ENCODE measurements around the gene NAA10.

- no peak for TF ChIP-seq POLR2AphosphoS5 (IDR thresholded peaks at IDR 0.05; ENCODE audit: low read depth, low read length)
- no peak for TF ChIP-seq POLR2A (IDR thresholded peaks at IDR 0.05; ENCODE audit: low read depth, low read length)
- no peak for TF ChIP-seq TAF1 (IDR thresholded peaks at IDR 0.05; ENCODE audit: borderline replicate concordance, low read depth, low read length)
These were observed 23.8 kb upstream of the NAA10 start for GRCh38 chrX:153958605-153959004.

Data from GM12892 (cell line).